ENCODE results near the gene COMT. TPM values are rescaled to one million over a fixed set of nuclear protein-coding genes. Genes with fewer than 3 reads are reported as not detected.

The COMT gene
- total and polyA plus RNA-seq, 9 of the 15 experiments (the other 6 are each of a cell fraction or from before 2014, with no cell fraction given) = 12.5 to 351 (median 155) TPM

DNA sequence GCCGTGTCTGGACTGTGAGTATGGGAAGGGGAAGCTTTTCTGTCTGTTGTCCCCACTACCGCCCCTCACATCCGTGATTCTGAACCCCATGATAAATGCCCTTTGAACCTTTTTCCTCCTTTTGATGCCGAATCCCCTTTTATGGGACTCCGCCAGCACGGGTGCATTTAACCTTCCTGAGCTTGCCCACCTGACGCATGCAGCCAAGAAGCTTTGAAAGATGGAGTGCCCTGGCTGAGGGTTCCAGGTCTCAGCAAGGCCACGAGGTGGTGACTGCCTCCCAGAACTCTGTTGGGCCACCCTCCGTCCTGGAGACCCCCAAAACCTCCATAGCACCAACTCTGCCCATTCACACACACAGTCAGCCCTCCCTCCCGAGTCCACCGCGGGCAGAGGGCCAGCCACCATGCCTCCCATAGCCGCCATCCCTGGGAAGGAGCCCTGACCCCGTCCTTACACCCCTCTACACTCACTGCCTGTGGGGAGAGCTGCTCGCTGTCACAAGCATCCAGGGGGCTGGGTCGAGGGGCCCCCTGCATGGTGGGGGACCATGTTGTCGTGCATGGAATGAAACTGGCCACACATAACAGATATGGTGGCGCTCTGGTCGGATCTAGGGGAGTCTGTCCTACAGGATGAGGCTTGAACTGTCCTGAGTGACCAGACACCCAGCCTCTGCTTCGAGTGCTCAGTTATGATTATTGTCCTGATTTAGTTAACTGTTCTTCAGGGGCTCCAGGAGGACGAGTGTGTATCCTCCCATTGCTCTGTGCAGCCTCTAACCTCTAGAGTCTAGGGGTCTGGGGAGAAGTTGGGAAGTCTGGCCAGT lies 822 bp upstream of the COMT start (continued):
- TF ChIP-seq SRSF1 (IDR thresholded peaks at IDR 0.05; ENCODE audit: low read depth, low read length) (no peak), ZNF780A (CRISPR knock-in tag; IDR thresholded peaks at IDR 0.05) (no peak), SRF (CRISPR knock-in tag; IDR thresholded peaks at IDR 0.05) (peak in 1 of 2 experiments; percentile 6; a peak in 2 of 4 replicates), RBM22 (IDR thresholded peaks at IDR 0.05; ENCODE audit: low read depth, low read length, poor library complexity, severe bottlenecking) (no peak), OTX1 (CRISPR knock-in tag; IDR thresholded peaks at IDR 0.05) (0 out of 2 replicates have a peak, but pooled peaks have one; percentile 6), ELF4 (CRISPR knock-in tag; IDR thresholded peaks at IDR 0.05) (peak; percentile 14), KLF6 (CRISPR knock-in tag; IDR thresholded peaks at IDR 0.05; ENCODE audit: borderline replicate concordance) (peak; percentile 42; the same call in 1 of the 2 replicates), ZNF79 (CRISPR knock-in tag; IDR thresholded peaks at IDR 0.05; ENCODE audit: low read depth) (0 out of 2 replicates have a peak, but pooled peaks have one; percentile 54), FOXA3 (CRISPR knock-in tag; conservative IDR thresholded peaks at IDR 0.05 in 1 of 2, IDR thresholded peaks at IDR 0.05 in 1 of 2) (no peak), JUNB (CRISPR knock-in tag; conservative IDR thresholded peaks at IDR 0.05) (0 out of 2 replicates have a peak, but pooled peaks have one; percentile 25), XRCC3 (IDR thresholded peaks at IDR 0.05) (no peak), KDM5B (IDR thresholded peaks at IDR 0.05; ENCODE audit: insufficient replicate concordance, low read depth, low read length) (peak; percentile 78), TEAD2 (tag; IDR thresholded peaks at IDR 0.05) (peak; percentile 76), CREM (IDR thresholded peaks at IDR 0.05; ENCODE audit: low read depth) (no peak), YBX1 (IDR thresholded peaks at IDR 0.05) (no peak), HSF4 (CRISPR knock-in tag; IDR thresholded peaks at IDR 0.05; ENCODE audit: borderline replicate concordance) (0 out of 2 replicates have a peak, but pooled peaks have one; percentile 54), ZKSCAN1 (IDR thresholded peaks at IDR 0.05; ENCODE audit: low read depth, low read length) (peak; percentile 69; the same call in 1 of the 2 replicates), BHLHE40 (IDR thresholded peaks at IDR 0.05; ENCODE audit: low read length) (peak; percentile 38), MAZ (CRISPR knock-in tag; conservative IDR thresholded peaks at IDR 0.05 in 1 of 2, IDR thresholded peaks at IDR 0.05 in 1 of 2) (peak in 1 of 2 experiments; percentile 40; a peak in 3 of 4 replicates), ETV1 (tag; conservative IDR thresholded peaks at IDR 0.05; ENCODE audit: low read depth) (peak; percentile 20), HOXB6 (CRISPR knock-in tag; IDR thresholded peaks at IDR 0.05; ENCODE audit: borderline replicate concordance) (peak; percentile 81; the same call in 1 of the 2 replicates), SUPT5H (IDR thresholded peaks at IDR 0.05) (no peak), RBM39 (optimal IDR thresholded peaks at IDR 0.05; ENCODE audit: low read depth, low read length) (peak; percentile 85), GABPB2 (CRISPR knock-in tag; conservative IDR thresholded peaks at IDR 0.05) (0 out of 2 replicates have a peak, but pooled peaks have one; percentile 55), GTF2F1 (IDR thresholded peaks at IDR 0.05; ENCODE audit: low read depth, low read length) (0 out of 2 replicates have a peak, but pooled peaks have one; percentile 40), JUN (IDR thresholded peaks at IDR 0.05; ENCODE audit: borderline replicate concordance, low read depth, low read length) (no peak), JUN (CRISPR knock-in tag; IDR thresholded peaks at IDR 0.05; ENCODE audit: borderline replicate concordance) (no peak)
- TF ChIP-seq, protein P1, sequence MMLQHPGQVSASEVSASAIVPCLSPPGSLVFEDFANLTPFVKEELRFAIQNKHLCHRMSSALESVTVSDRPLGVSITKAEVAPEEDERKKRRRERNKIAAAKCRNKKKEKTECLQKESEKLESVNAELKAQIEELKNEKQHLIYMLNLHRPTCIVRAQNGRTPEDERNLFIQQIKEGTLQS (IDR thresholded peaks at IDR 0.05) = no peak
- TF ChIP-seq, protein P1 (CRISPR knock-in tag; conservative IDR thresholded peaks at IDR 0.05) = peak; percentile 16; the same call in 1 of the 2 replicates
